Urinary bladder (tissue), 4 donors: ENCODE data around the gene SLC9A1. TPM values are rescaled to one million over a fixed set of nuclear protein-coding genes. Genes with fewer than 3 reads are reported as not detected.

Experiments
- DNase-seq: peaks from one replicate; pipeline ENCODE4 v3.0.0-alpha.2; 2015; ENCODE audit errors: extremely low spot score
- H3K27ac ChIP-seq: one replicate; pipeline ENCODE4 v1.5.1; 2013; ENCODE audit warnings: low read depth, mild to moderate bottlenecking, moderate library complexity
- H3K36me3 ChIP-seq: one replicate; pipeline ENCODE4 v1.6.1; 2013; ENCODE audit warnings: mild to moderate bottlenecking, moderate library complexity; ENCODE audit not compliant: insufficient read depth
- H3K4me1 ChIP-seq: one replicate; pipeline ENCODE4 v1.6.1; 2013; ENCODE audit warnings: mild to moderate bottlenecking, moderate library complexity; ENCODE audit not compliant: insufficient read depth
- H3K4me3 ChIP-seq: one replicate; pipeline ENCODE4 v1.5.1; 2013; ENCODE audit warnings: low read depth, low read length
- WGBS: extraction: QIAGEN DNeasy Blood & Tissue Kit; methylation state at CpG from one replicate; pipeline ENCODE4 v1.1.7; 2013; 5-methylcytosine and 5-hydroxymethylcytosine counted together
- polyA plus RNA-seq: library from polyadenylated mRNA; stranded (reverse); fragments of 200-250 nt; gene quantifications from one replicate; pipeline ENCODE4 v1.2.3, GENCODE V29; 2013
- total RNA-seq: library from RNA; depleted of rRNA; stranded (reverse); fragments of >200 nt; gene quantifications from one replicate; pipeline ENCODE4 v1.2.3, GENCODE V29; 2014
- donor health status: healthy with polysubstance abuse.
- donor health status: healthy.

SLC9A1 gene
- total and polyA plus RNA-seq, 2 donors = 9.7 to 18.3 TPM

GRCh38 chr1:27147842-27148518 lies 6.9 kb downstream of the SLC9A1 start:
- no peak for DNase-seq
- WGBS = 100% methylated on average over 1 of the region's 1 CpG
- H3K36me3 ChIP-seq = no peaks in the 10 kb centered on the region
- H3K27ac ChIP-seq = no peak overlapping the region
- peaks cover 2% of the 10 kb centered on the region for H3K4me1 ChIP-seq
- H3K4me3 ChIP-seq = no peak overlapping the region

DNA sequence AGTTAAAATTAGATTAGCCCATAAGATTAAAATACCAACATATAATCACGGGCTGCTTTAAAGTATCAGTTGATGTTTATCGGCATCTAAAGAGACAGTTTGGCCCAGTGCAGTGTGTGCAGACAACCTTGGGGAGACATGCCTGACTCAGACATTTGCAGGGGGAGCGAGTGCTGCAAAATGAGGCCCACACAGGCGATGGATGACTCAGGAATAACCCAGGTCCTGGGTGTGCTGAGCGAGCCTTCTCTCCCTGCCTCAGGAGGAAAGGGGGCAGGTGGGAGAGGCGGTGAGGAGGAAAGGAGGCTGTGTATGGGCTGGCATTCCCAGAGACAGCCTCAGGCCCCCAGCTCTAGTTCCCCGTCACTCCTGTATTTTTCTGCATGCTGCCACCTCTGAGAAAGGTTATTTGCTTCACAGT lies 9.0 kb downstream of the SLC9A1 start:
- no peak overlapping the region for H3K4me3 ChIP-seq
- DNase-seq = peak; percentile 53
- 52% methylated on average over 7 of the region's 7 CpGs for WGBS
- no peaks in the 10 kb centered on the region for H3K36me3 ChIP-seq
- H3K27ac ChIP-seq = peak overlapping the region; percentile 28
- H3K4me1 ChIP-seq = peaks cover 2% of the 10 kb centered on the region

GRCh38 chr1:27144920-27145661 lies 9.8 kb downstream of the SLC9A1 start:
- no peak for DNase-seq
- no peaks in the 10 kb centered on the region for H3K36me3 ChIP-seq
- peak overlapping the region; percentile 61 for H3K27ac ChIP-seq
- no peak overlapping the region for H3K4me3 ChIP-seq
- 60% methylated on average over 5 of the region's 5 CpGs for WGBS
- no peaks in the 10 kb centered on the region for H3K4me1 ChIP-seq

DNA sequence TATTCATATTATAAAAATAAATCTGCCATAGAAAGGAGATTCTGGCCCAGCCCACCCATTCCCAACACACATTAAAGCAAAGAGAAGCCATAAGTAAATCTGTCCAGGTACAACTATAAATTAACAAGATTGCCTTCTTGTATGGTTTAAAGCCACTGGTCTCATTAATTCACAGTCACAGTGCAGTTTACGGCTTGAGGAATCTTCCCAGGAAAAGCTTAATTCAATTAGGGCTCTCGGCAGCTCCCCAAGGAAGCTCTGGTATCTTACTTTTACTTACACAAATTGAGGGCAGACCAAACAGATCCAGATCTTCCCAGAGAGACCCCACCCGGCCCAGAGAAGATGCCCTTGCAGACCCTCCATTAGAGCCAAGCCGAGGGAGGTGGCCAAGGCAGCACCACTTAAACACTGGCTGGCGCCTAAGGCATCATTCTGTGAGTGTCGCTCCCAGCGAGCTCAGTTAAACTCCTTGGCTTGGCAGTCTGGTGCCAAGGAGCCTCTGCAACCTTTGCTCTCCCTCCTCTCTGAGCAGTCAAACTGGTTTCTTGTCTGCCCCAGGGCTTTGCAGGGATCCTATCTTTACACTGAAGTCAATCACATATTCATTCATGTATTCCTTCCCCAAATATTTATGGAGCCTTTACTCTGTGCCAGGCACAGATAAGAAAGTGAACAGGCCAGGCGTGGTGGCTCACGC lies 10.7 kb downstream of the SLC9A1 start:
- H3K4me1 ChIP-seq = no peaks in the 10 kb centered on the region
- DNase-seq = no peak

GRCh38 chr1:27143401-27143800 lies 11.5 kb downstream of the SLC9A1 start:
- Histone ChIP-seq H3K27ac (peak overlapping the region; percentile 53), H3K4me3 (no peak overlapping the region), H3K36me3 (no peaks in the 10 kb centered on the region), H3K4me1 (no peaks in the 10 kb centered on the region)
- WGBS = 49% methylated on average over 6 of the region's 6 CpGs
- no peak for DNase-seq

More for the DNA sequence above, 10.7 kb downstream of the SLC9A1 start:
- H3K36me3 ChIP-seq = no peaks in the 10 kb centered on the region
- no peak overlapping the region for H3K27ac ChIP-seq
- WGBS = 87% methylated on average over 9 of the region's 9 CpGs
- no peak overlapping the region for H3K4me3 ChIP-seq

- H3K27ac ChIP-seq = peak overlapping the region; percentile 19
- H3K36me3 ChIP-seq = no peaks in the 10 kb centered on the region
- H3K4me3 ChIP-seq = no peak overlapping the region
- WGBS = 93% methylated on average over 3 of the region's 3 CpGs
- DNase-seq = no peak
- no peaks in the 10 kb centered on the region for H3K4me1 ChIP-seq
These were observed 12.5 kb downstream of the SLC9A1 start for GRCh38 chr1:27142464-27142863.

DNA sequence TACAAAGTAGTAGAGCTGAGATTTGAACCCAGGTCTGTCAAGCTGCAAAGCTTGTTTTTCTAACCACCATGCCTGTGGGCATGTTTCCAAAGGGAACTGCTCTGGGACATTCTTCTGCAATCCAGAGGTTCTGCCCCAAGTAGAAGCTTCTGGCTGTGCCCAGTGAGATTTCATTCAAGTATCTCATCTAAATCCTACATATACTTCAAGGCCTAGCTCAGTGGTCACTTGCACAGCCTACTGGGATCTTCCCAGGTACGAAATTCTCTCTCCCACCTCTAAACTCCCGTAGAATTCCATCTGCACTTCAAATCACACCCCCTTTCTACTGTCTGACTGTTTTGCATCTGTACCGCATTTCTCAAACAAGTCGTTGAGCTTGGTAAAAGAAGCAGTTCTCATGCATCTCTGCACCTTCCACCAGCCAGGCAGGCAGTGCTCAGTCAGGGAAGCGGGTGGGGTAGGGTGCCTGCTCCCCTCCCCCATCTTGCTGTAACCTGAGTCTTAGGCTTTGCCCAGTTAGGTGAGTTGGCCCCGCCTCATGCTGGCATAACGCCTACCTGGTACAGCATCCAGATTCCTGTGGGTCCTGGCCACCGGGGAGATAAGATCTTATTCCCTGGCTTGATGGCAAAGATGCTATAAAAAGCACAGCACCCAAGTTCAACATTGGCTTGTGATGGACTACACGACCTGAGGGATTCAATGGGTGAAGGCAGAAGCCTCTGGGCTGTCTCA lies 13.5 kb downstream of the SLC9A1 start:
- no peak for DNase-seq
- Histone ChIP-seq H3K4me1 (no peaks in the 10 kb centered on the region), H3K4me3 (no peak overlapping the region), H3K36me3 (no peaks in the 10 kb centered on the region), H3K27ac (no peak overlapping the region)
- WGBS = 79% methylated on average over 9 of the region's 9 CpGs

DNA sequence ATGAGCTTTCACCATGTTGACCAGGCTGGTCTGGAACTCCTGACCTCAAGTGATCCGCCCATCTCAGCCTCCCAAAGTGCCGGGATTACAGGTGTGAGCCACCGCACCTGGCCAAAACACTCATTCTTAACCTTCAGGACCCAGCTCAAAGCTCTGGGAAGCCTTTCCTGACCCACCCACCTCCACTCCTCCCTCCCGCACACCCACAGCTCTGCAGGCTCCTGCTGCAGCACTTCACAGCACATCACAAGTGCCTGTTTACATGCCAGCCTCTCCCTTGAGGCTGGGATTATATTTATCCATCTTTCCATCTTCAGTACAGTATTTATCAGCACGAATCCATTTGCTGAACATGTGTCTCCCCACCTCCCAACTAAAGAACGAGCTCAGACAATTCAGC lies 14.9 kb downstream of the SLC9A1 start:
- 88% methylated on average over 6 of the region's 6 CpGs for WGBS
- DNase-seq = no peak
- Histone ChIP-seq H3K27ac (no peak overlapping the region), H3K4me1 (no peaks in the 10 kb centered on the region), H3K4me3 (no peak overlapping the region), H3K36me3 (no peaks in the 10 kb centered on the region)

DNA sequence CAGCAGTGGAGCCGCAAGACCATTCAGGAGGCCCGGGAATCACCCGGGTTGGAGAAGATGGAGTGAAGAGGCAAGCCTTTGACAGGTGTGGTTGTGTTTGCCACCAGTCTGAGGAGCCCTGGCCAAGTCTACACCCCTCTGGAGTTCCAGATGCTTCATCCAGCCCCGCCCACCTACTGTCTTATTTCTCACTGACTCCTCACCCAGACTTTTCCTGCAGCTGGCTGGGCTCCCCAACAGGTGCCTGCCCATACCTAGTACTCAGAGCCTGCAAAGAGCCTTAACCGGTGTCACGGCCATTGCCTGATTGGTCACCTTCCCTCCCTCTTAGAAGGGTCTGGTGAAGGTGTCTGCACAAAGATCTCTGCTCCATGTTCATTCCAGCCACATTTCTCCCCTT lies 16.0 kb downstream of the SLC9A1 start:
- no peaks in the 10 kb centered on the region for H3K4me1 ChIP-seq
- H3K27ac ChIP-seq = no peak overlapping the region
- H3K4me3 ChIP-seq = no peak overlapping the region
- no peaks in the 10 kb centered on the region for H3K36me3 ChIP-seq
- 88% methylated on average over 6 of the region's 6 CpGs for WGBS
- DNase-seq = no peak

DNA sequence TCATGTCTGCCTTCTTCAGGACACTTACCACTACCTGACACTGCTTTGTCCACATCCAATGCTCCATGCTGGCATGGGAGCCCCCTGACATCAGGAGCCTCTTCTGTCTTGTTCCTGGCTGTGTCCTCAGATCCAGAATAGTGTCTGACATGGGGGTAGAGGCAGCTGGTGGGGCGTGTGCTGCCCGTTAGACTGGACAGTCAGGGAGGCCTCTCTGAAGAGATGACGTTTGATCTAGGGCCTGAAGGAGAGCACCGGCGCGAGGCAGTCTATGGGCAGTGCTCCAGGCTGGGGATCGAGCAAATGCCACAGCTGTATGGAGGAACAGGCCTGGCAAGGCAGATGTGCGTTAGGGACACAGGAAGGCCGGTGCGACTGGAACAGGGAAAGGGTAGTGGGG lies 16.6 kb downstream of the SLC9A1 start:
- no peaks in the 10 kb centered on the region for H3K36me3 ChIP-seq
- H3K4me3 ChIP-seq = no peak overlapping the region
- 80% methylated on average over 10 of the region's 10 CpGs for WGBS
- no peak for DNase-seq
- no peak overlapping the region for H3K27ac ChIP-seq
- H3K4me1 ChIP-seq = no peaks in the 10 kb centered on the region

GRCh38 chr1:27137544-27138075 lies 17.3 kb downstream of the SLC9A1 start:
- DNase-seq = no peak
- Histone ChIP-seq H3K36me3 (no peaks in the 10 kb centered on the region), H3K27ac (peak overlapping the region; percentile 4), H3K4me3 (no peak overlapping the region), H3K4me1 (no peaks in the 10 kb centered on the region)
- WGBS = 73% methylated on average over 11 of the region's 11 CpGs

- no peaks in the 10 kb centered on the region for H3K36me3 ChIP-seq
- WGBS = 67% methylated on average over 11 of the region's 11 CpGs
- no peak for DNase-seq
- no peaks in the 10 kb centered on the region for H3K4me1 ChIP-seq
- peak overlapping the region; percentile 48 for H3K27ac ChIP-seq
- H3K4me3 ChIP-seq = no peak overlapping the region
These were observed 17.9 kb downstream of the SLC9A1 start for GRCh38 chr1:27136998-27137542.

- H3K4me1 ChIP-seq = no peaks in the 10 kb centered on the region
- DNase-seq = no peak
These were observed 18.7 kb downstream of the SLC9A1 start for GRCh38 chr1:27136236-27136551.

More at GRCh38 chr1:27136236-27136551, 18.7 kb downstream of the SLC9A1 start:
- WGBS = 69% methylated on average over 3 of the region's 3 CpGs
- no peaks in the 10 kb centered on the region for H3K36me3 ChIP-seq
- no peak overlapping the region for H3K4me3 ChIP-seq
- H3K27ac ChIP-seq = no peak overlapping the region
